Measurements from ENCODE around the gene TP63.

The TP63 gene

DNA sequence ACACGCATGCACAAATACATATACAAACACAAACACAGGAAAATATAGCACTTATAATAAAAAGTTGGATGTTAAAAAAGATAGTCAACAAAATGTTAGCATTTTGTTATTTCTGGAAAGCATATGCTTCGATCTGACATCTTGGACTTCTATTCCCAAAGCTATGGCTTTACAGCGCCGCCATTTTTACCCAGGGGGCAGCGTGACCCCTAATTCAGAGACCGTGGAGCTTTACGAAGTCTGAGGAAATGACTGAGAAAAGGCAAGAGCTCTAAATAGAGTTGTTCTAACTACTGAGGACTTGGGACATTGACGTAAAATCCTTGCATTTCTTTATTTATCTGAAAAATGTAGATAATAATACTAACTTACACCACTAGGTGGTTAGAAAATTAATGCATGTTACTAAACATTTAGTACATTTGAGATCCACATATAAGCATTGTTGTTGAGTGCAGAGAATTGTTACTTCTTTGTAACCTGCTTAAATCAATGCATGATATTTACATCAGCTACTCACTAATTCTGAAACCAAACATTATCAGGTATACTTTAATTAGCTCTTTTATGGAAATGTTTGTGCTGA is 155.4 kb downstream of the TP63 start:
- DNase-seq = no peak

DNA sequence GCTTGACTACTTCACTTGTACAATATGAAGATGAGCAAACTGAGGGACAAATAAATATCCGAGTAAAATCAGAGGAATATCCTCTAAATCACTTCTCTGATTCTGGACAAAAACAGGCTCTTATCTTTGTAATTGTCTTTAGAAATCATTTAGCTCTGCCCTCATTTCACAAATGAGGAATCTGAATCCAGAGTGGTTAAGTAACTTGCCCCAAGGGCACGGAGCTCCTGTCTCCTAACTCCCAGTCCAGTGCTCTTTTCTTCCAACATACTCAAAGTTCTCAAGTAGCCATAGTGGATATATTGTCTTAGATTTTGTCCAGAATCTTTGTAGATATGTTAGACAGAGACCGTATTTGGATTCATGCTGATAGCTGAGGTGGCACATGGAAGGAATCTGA is 156.0 kb downstream of the TP63 start:
- DNase-seq = no peak

DNA sequence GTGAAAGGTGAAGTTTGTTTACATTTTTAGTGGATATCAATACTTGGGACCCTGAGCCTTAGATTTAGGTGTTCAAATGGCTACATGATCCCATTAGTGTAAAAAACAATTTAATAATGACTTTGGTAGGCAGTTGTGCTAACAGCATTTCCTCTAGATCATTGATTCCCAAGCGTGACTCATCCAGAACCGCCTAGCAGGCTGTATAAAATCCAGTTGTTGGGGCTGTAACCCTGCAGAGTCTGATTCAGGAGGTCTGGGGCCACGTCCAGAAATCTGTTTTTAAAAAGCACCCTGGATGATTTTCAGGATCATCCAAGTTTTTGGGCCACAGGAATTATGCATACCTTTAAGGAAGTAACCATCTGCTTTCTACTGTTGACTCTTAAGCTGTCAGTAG is 156.4 kb downstream of the TP63 start:
- no peak for DNase-seq

DNA sequence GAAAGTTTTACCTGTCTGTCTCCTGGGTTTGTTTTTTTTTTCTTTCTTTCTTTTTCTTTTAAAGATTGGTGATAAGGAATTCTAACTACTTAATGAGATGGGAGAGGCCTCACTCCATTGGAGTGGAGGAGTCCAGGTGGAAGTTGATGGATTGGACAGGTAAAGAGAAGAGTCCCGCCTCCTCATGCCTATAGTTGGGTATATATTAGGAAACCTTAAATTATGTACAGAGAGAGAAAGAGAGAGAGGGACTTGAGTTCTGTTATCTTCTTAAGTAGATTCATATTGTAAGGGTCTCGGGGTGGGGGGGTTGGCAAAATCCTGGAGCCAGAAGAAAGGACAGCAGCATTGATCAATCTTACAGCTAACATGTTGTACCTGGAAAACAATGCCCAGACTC is 158.2 kb downstream of the TP63 start:
- DNase-seq = no peak

DNA sequence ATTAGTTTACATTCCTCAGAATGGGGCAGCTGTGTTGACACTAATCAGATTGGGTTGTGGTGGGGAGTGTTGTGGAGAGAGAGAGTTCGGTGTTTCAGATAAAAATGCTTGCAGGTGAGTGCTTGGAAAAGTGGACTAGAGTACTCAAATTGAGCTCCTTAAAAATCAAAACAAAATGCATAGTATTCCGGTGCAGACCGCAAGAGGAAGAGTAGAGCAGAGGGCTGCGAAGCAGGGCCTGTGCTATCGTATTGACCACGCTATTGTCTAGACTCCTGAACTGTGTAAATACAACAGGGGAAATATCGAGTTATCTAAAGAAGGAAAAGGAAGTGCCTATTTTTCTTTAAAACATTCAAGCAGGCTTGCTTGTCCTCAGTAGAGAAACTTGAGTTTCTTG is 159.5 kb downstream of the TP63 start:
- DNase-seq = no peak

DNA sequence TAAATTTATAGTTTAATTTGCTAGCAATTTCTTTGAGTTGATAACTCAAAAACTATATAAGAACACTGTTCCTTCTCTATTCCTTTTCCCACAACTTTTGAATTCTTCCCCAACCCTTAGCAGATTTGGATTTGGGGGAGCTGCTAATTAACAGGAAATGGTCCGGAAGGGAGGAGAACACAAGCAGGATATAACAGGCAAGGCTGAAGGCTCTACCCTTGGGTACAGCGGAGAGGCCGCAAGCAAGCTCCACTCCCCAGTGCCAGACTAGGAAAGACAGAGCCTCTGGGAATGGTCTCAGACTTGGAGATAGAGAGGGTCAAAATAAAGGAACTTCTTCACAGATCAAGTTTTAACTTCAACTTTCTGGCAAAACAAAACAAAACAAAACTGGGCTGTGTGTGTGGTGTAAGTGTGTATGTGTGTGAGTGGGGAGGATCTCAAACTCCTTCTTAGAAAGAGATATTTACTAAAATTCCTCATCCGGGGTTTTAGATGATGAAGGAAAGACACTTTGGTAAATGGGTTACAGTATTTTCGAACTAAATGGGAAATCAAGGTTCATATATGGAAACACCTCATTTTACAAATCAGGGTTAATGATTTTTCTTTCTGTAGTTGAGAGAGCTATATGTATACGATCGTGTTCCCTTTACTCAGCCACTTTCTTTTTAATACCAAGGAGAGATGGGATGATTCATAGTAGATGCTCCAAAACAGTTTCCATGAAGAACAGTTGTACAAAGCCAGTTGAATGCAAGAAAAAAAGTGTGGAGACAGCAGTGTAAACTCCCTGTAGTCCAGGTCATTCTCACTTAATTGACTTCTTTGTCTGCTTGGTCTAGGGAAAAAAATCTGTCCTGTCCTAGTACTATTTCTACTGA is 161.1 kb downstream of the TP63 start:
- no peak for DNase-seq

DNA sequence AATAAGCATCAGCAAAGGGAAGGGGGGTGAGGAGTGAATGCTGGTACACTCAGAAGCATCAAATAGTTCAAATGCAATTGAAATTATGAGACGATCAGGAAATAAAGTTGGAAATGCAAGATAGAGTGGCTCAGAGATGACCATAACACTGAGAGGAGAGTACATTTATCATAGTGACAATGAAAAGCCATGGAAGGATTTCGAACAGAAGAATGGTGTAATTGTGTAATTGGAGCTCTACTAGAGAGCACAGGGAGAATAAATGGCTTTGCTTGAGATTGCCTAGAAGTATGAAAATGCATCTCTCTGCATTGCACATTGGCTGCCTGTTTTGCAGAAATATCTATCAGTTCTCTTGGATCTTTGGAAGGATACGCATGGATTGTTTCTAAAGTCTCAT is 163.3 kb downstream of the TP63 start:
- no peak for DNase-seq

DNA sequence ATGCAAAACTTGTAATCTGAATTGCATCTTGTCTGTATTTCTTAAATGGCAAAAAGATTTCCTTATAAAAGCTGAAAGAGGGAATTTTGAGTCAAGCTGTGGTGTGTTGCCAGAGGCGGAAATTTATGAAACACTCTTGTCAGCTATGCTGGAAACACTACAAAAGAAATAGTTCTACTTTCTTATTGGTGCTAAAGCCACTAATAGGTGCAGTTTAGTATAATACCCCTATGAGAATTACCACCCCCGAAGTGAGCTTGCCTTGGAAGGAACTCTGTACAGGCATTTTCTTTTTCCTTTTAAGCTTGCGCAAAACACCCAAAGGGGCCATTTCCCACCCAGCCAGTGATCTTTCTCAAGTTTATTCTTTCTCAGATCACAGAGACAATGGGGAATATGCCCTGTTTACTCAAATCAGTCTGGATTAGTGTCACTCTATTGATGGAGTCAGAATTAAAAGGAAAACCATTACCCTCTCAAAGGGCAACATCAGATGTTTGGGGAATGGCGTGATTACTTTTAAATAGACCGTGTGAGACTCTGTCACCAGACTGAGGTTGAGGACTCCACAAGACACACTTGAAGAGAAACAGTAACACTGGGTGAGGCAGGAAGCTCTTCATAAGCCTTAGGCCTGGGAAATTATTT is 166.0 kb downstream of the TP63 start:
- DNase-seq = no peak

DNA sequence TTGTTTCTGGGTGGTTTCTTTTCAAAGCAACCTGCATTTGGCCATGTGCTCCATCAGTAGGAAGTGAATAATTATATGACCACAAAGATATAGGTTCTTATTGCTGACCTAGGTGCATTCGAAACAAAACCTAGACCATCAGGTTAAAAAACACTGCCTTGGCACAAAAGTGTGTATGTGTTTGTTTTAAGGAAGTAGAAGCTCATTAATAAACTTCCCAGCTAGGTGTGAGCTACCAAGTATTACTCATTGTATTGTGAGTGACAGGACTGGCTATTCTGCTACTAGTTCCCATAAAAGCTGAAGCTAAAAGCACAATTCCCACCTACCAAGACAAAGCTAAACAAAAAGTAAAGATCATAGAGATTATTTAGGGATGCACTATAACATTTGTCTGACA is 168.2 kb downstream of the TP63 start:
- DNase-seq = no peak

DNA sequence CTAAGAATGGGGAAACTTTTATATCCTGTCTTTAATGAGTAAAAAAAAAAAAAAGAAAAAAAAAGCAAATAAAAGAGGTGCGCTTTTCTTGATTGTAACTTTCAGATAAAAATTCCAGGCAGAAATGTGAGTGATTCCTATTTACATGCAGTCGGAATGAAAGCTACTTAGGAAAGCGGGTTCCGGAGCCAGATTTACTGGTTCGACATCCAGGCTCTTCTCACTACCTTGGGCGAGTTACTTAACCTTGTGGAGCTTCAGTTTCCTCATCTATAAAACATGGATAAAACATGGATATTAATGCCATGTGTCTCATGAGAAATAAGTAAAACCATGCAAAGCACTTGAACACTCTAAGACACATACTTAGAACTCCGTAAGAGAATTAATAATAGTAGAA is 169.2 kb downstream of the TP63 start:
- no peak for DNase-seq

DNA sequence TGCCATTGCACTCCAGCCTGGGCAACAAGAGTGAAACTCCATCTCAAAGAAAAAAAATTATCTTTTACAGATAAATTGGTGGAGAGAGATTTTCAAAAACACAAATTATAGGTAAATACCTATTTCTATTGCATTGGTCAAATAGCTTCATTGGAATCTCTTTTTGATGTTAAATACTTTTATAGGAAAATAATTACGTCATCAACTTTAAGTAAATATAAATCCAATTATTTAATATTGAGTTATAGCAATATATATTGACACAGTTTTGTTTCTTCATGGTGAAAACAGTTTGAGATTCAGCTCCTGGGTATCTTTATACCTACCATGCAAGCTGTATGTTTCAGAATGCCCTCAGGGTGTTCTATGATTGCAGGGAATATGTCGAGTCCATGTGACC is 172.1 kb downstream of the TP63 start:
- DNase-seq = no peak

DNA sequence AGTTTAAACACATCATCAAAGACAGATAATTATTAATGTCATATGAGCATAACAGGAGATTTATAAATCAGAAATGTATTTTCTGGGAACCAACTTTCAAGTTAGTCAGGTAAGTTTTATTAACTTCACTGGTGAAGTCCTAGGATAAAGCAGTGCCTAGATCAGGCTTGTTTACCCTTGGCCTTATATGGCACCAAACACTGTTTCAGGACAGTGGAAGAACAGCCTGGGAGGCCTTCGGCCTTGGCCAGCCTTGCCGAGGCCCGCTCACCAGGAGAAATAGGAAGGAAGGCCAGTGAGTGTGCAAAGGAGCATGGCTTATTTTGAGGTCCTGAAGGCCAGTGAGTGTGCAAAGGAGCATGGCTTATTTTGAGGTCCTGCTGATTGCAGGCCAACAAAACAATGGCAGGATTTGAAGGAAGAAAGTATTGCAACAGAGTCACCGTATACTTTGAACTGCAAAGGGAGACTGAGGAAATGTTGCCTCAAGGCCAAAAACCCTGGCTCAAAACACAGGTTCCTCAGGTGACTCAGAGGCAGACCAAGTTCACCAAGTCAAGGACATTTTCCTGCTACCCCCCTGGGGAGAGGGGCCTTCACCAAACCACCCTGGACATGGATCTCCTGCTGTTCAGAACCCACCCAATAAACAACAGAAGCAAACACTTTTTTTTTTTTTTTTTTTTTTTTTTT is 174.3 kb downstream of the TP63 start:
- DNase-seq = no peak

DNA sequence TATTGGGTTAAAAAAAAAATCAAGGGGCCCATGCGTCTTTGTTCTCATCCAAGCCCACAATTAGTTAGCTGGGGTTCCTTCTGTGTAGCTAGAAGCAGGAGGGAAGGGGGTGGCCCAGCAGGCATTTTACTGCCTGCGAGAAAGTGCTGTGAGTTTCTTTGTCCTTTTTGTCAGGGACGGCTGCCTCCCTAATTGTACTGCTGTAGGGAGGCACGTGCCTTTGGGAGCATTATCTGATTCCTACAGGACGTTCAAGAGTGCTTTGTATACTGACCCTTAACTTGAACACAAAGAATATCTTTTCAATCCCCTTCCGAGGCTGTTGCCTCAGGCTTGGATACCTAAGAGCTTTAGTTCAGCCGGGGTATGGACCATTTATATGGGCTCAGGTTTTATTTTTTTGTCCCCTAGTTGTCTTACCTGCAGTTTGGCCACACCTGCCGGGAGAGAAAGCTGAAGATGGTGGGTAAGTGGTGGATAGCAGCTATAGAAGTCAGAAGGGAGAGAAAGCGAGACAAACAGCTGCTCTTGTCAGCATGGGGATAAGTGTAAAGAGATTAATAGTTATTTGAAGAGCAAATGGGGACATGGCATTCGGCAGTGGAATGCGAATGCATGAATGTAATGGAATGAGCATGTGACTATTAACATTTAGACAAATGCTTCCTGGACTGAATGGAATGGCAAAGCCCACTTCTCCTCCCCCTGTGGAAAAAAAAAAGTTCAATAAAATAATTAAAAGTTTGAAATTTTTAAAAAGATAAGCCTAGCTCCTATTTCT is 175.2 kb downstream of the TP63 start:
- no peak for DNase-seq

DNA sequence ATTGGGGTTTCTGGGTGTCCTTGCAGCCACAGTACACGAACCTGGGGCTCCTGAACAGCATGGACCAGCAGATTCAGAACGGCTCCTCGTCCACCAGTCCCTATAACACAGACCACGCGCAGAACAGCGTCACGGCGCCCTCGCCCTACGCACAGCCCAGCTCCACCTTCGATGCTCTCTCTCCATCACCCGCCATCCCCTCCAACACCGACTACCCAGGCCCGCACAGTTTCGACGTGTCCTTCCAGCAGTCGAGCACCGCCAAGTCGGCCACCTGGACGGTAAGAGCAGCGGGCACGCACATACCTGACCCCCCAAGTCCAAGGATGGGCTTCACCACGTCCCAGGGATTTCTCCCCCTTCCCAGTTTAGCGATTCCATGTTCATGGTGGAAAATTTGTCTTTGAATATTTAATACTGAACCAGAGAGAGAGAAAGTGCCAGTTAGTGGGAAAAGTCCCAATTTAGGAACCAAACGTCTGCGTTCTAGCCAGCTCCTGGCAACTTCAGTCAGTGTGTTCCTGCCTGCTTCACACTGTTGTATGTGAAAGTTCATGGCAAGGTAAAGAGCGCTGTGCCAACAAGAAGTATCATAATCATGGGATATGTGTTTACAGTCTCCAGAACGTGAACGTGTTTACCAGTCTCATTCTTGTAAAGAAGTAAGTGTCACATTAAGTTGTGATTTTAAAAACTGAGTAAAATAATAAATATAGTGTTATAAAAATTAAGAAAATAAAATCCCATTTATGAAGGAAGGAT is 177.2 kb downstream of the TP63 start:
- no peak for DNase-seq

DNA sequence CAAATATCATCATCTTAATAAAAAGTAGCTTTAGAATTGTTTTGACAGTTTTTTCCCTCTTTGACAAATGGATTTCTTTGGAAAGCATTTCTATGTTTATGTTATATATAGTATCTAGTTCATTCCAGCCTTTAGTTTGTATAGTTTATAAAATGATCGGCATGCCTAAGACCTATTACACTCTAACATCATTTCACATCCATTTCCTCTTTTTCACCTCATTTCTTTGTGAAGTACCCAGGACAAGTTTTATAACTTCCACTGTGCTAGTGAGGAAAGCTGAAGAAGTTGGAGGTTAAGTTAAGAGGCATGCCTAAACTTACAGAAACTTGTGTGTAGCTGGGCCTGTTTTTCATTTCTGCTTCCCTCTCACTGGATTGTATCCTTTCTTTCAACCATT is 178.4 kb downstream of the TP63 start:
- DNase-seq = no peak

DNA sequence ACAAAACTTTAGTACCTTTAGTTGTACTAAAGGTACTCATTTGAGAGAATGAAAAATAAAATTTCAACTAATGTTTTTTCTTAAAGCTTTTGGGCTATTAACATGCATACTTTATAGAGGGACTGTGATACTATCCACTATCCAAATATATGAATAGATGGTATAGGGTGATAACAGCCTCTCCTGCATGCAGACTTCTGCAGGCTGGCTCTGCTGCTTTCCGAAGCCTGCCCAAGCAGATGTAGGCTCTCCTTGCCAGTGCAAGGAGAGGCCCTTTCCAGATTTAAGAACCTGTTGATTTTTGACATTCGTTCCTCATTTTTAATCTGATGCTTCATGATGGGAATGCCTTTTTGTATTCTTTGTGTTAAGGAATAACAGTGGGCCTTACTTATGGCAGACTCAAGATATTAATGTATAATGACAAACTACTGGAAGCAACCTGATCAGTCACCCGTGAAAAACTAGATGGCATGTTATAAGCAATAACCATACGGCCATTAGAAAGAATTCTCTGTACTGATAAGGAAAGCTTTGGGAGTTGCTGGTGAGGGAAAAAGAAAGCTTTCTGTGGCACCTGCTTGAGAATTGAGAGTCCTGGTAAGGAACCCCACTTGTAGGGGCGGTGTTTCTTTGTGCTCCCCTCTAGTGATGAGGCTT is 181.7 kb downstream of the TP63 start:
- DNase-seq = no peak

DNA sequence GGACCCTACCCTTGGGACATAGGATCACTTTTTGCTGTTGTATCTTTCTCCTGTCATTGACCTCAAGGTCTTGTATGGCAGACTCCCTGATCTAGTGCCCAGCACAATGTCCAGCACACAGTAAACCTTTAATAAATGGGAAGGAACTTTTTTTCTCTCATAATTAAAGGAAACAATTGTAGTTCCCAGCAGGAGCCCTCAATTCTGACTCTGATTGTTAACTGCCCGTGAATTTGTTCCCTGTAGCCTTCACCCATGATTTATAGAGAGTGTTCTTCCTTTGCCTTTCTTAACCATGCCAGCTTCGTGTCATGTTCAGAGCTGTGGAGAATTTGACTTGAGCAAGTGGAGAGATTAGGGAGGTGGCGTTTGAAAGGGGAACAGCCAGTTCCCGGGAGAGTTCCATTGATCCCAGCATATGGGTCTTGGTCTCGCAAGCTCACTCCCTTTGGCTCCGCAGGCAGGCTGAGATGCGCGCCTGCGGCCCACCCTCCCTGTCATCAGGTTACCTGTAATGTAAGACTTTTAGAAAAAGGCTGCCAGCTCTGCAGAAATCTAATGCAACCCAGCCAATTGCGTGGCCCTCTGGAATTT is 182.6 kb downstream of the TP63 start:
- no peak for DNase-seq

DNA sequence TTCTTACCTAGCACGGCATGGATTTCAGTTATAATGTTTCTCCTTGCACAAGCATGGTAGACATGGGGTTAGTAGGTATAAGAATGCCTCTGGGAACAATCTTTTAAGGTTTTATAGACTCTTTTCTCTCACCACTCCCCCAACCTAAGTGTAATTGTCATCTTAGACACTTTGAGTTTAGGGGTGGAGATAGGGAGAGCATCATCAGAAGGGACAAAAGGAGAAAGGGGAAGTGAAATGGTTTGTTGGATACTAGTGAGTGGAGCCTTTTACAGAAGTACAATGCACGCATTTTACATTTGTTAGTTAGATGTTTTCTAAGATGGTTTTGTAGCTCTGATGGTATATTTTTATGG is 189.2 kb downstream of the TP63 start:
- DNase-seq = no peak

DNA sequence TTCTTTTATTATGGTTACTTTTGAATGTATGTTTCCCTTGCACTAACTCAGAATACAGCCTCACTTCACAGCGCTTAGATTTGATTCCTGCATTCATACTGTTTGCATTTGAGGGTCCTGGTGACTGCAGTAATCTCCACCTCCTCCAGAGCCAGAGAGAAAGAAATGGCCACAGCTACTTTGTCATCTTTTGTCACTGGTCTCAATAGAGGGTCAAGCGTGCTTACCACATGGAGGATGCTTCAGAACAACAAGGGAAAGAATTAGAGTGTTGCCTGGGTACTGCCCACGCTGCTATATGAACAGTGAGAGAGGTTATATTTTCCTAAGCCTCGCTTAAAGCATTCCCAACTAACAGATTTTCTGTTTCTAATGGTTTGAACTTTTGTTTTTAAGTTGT is 190.1 kb downstream of the TP63 start:
- DNase-seq = no peak

DNA sequence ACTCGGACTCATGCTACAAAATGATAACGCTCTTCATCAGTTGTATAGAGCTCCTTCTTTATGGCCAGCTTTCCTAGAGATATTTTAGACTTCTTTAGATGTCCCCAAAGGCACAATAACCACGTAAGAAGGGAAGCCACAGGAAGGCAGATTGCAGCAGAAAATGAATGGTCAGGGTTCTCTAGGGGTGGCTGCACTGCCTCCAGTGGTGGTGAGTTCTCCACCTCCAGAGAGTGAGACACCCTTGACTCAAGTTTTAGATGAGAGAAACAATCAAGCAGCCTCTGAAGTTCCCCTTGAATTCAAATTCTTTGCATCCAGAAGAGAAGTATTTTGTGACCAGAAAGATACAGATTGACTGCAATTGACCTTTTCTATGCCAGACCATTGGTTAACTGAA is 191.5 kb downstream of the TP63 start:
- no peak for DNase-seq
